GM19099 (cell line): ENCODE measurements around the gene EPN1.

Source experiments
- POLR2A ChIP-seq: IDR thresholded peaks from 3 replicates; pipeline ENCODE4 v1.6.1; 2011; ENCODE audit warnings: low read depth; ENCODE audit not compliant: insufficient read length; ENCODE audit errors: extremely low read depth

The EPN1 gene

DNA sequence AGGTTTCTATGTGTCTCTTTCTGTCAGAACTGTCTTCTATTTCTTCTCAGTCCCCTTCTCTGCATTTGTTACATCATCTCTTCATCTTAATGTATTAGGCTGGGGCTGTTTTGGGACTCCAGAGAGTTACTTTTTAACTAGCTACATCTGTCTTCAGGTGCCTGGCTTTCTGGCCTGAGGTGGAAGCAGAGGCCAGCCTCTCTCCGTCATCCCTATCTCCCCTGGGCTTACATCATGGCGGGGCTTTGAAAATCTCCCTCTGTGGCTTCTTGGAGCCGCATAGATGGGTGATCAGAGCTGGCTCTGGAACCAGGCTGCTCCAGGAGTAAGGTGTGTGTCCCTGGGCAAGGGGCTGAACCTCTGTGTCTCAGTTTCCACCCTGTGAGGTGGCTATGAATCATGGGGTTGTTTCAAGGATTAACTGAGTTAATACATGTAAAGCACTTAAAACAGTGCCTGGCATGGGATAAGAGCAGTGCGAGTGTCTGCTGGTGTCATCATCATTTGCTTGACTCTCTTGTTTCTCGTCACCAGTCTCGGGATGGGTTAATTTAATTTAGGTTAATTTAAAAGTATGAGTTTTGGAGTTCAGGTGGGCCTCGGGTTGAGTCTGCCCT, 2.0 kb downstream of the EPN1 start:
- TF ChIP-seq POLR2A = peak; percentile 35

DNA sequence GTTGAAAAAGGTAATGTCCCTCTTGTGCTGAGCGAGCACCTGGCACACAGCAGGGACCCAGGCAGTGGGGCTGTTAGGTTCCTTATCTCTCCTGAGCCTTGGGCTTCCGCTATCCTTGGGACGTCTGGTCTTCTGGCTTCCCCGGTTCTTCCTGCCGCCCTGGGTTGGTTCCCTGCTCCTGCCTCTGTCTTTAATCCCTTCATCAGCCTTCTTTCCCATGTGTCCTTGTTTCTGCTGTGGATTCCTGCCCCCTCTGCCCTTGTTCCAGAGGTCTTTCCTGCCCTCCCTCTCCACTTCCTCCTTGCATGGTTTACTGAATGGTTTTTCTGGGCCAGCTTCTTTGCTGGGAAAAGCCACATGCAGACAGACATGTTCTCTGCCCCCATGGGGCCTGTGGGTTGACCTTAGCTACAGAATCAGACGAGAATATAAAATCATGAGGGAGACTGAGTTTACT, 2.6 kb downstream of the EPN1 start:
- no peak for TF ChIP-seq POLR2A

DNA sequence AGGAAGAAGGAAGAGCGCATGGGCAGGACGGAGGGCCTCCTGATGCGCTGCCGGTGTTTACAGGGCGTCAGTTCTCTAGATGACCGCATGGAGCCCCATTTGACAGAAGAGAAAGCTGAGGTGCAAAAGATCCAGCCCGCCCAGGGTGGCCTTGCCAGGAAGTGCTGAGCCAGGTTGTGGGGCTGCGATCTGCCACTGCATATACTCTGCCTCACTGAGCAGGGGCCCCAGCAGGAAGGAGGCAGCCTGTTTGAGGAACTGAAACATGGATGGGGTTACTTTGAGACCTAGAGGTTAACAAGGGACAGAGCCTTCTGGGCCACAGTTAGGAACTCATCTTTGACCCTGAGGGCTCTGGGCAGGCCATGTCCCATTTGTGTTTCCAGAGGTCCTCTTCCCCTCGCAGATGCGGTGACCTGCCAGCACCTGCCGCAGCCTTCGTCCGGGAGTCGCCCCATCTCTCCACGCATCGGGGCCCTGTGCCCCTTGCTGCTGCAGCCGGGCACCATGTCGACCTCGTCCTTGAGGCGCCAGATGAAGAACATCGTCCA, 3.2 kb downstream of the EPN1 start:
- peak; percentile 52 for TF ChIP-seq POLR2A

DNA sequence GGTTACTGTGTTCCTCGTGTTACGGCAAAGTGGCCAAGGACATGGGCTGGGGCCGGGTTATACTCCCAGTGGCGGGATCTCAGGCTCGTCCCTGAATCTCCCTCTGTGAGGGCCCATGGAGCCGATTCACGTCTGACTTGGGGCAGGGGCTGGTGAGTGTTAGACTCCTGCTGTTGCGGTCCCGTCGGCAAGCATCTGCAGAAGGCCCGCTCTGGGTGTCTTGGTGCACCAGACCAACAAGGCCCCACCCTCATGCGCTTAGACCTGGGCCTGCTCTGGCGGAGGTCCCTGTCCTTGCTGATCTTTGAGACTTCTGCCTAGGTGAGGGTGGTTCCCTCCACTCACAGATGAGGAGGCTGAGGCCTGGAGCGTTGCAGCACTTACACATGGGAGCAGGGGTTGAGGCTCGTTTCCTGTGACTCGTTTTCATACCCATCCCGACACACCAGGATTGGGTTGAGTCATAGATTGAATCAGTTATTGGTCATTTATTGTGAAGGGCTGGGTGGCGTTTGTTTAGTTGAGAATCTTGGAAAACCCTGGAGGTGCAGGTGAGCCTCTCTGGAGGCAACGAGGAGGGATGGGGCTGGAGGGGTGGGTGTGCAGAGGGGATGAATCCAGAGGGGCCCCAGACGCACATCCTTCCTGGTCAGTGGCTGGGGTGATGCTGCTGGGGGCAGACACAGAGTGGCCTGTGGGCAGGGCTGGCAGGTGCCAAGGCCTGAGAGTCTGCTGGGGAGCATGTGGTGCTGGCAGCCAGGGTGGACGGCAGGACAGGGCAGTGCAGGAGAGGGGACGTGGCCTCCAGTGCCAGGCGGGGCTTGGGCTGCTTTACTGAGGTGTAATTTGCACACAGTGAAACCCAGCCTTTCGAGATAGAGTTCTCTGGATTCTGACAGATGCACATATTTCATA, 4.6 kb downstream of the EPN1 start:
- TF ChIP-seq POLR2A = no peak

DNA sequence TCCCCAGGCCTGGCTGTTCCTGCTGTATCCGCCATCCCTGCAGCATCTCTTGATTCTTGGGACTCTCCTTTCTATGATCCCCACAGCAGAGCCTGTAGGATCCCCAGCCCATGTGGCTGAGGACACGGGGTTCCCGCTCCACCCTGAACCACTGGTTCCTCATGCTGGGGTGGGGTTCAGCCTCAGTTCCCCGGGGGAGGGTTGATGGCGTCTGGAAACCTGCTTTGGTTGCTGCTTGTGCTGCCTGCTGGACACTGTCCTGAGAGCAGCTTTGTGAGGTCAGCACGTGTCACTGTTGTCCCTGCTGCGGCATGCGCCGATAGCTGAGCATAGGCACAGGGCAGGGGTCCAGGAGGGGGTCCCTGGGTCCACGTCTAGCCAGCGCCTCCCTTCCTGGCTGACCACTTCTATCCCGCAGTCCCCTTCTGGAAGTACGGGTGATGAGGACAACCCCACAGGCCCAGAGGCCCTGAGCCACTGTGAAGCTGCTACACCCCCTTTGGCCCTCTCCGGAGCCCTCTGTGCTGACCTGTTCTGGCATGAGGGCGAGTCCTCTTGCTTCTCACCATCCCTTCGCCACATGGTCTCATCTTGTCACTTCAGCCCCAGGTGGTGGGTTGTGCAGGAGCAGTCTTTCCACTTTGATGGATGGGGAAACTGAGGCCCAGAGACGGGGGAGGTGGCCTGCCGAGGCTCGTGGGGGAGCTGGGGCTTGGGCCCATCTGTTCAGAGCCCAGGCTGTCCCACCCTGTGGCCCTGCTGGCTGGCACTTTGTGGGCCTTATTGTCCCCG, 5.5 kb downstream of the EPN1 start:
- no peak for TF ChIP-seq POLR2A

DNA sequence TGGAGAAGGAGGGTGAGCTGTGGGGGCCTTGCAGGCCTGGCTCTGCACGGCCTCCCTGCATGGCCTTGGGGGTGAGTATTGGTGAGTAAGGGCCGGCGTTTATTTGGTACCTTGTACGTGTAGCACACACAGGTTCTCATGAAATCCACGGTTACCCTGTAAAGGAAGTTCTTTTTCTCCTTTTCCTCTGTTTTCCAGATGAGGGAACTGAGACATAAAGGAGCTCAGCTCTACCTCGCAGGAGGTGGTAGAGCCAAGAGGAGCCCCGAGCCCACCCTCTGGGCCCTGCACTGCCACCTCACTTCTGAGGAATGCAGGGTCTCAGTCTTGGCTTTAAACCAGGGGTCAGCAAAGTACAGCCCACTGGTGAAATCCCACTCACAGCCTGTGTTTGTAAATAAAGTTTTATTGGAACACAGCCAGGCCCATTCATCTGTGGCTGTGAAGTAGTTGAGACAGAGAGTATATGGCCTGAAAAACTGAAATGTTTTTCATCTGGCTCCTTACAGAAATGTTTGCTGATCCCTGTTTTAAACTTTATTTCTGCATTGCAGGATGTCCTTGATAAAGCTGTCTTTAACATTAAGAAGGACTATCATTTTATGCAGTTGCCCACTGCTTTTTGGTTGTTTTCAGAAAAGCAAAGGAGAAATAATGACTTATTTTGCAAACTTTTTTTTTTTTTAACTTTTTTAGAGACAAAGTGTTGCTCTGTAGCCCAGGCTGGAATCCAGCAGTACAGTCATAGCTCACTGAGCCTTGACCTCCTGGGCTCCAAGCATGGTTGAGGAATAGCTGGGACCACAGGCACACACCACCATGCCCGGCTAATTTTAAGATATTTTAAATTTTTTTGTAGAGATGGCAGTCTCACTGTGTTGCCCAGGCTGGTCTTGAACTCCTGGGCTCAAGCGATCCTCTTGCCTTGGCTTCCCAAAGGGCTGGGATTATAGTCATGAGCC, 6.4 kb downstream of the EPN1 start:
- no peak for TF ChIP-seq POLR2A

DNA sequence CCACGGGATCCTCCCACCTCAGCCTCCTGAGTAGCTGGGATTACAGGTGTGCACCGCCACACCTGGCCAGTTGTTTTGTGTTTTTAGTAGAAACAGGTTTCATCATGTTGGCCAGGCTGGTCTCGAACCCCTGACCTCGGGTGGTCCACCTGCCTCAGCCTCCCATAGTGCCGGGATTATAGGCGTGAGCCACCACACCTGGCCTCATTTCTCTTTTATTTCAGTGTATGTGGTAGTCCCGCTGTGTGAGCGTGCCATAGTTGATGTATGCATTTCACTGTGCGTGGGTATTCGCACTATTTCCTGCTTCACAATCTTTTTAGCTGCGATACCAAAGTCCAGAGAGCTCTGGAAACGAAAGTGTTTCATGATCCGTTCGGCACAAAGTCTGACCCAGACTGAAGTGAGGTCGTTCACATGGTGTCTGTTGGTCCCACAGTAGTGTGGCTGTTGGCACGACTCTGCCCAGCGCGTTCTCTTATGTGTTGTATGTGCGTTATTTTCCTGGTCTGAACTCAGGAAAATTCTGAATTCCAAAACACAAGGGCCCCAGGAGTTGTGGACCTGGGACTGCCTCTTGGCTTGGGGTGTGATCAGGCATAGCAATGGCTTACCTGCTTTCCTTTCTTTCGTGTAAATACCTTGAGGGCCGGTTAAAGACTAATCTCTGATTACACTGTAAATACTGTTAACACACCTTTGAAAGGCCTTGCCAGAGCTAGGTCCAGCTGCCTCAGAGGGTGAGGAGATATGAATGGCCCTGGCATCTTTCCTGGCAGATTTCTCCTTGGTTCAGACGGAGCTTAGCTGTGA, 8.6 kb downstream of the EPN1 start:
- TF ChIP-seq POLR2A = no peak

DNA sequence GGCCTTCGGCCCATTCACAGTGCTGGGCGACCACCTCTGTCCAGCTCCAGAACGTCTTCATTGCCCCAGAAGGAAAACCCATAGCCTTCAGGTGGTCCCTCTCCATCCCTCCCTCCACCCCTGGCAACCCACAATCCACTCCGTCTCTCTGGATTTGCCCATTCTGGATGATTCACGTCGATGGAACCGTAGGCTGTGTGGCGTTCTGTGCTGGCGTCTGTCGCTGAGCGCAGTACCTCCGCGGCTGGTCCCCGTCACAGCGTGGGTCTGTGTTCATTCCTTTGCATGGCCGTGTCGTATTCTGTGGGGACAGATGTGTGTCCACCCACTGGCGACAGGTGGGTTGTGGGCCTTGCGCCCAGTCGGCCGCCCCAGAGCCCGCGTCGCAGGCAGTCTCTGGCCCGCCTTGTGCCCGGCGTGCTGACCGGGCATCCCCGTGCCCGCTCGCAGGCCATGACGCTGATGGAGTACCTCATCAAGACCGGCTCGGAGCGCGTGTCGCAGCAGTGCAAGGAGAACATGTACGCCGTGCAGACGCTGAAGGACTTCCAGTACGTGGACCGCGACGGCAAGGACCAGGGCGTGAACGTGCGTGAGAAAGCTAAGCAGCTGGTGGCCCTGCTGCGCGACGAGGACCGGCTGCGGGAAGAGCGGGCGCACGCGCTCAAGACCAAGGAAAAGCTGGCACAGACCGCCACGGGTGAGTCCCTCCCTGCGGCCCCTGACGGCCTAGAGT, 10.1 kb downstream of the EPN1 start:
- TF ChIP-seq POLR2A = no peak

DNA sequence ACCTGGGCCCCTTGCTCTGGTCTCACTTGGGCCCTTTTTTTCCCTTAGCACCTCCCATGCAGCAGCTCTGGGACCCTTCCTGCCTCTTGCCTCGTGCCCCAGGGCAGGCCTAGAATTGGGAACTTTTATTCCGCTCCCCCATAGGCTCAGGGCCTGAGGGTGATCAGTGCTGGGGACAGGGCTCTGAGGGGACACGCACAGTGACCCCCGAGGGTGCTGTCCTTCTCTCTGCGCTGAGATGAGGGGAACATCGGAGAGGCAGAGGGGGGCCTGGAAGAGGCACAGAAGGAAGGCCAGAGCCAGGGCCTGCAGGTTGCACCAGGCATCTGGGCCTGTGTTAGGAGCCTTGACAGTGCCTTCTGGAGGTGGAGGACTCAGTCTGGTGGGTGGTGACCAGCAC, 10.8 kb downstream of the EPN1 start:
- TF ChIP-seq POLR2A = no peak

DNA sequence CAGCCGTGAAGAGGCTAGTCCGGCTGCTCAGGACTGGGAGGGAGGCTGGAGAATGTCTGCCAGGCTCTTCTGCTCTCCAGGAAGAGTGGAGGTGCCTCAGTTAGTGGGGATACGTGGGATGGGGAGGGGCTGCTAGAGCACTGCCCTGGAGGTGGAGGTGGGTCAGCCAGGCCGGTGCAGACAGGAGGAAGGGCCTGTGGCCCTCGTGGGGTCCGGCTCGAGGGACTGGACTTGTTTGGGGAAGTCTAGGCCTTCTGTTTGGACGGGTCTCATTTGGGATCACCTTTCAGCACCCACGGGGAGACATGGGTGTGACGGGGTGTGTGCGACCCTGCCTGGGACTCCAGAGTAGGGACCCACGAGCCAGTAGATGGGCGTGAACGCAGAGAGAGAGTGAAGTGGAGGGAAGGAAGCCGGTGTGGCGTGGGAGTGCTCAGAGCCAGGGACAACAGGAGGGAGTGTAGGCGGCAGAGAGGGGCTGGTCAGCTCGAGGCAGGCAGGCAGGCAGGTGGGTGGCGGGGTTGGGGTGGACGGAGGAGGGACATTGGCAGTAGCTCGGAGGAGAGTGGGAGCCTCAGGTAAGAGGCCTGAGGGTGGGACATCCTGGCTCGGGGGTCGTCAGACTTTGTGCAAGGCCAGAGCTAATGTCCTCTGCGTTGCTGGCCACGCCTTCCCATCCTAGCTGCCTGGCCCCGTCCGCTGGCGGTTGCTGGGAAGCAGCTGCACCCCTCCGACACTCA, 11.5 kb downstream of the EPN1 start:
- no peak for TF ChIP-seq POLR2A

DNA sequence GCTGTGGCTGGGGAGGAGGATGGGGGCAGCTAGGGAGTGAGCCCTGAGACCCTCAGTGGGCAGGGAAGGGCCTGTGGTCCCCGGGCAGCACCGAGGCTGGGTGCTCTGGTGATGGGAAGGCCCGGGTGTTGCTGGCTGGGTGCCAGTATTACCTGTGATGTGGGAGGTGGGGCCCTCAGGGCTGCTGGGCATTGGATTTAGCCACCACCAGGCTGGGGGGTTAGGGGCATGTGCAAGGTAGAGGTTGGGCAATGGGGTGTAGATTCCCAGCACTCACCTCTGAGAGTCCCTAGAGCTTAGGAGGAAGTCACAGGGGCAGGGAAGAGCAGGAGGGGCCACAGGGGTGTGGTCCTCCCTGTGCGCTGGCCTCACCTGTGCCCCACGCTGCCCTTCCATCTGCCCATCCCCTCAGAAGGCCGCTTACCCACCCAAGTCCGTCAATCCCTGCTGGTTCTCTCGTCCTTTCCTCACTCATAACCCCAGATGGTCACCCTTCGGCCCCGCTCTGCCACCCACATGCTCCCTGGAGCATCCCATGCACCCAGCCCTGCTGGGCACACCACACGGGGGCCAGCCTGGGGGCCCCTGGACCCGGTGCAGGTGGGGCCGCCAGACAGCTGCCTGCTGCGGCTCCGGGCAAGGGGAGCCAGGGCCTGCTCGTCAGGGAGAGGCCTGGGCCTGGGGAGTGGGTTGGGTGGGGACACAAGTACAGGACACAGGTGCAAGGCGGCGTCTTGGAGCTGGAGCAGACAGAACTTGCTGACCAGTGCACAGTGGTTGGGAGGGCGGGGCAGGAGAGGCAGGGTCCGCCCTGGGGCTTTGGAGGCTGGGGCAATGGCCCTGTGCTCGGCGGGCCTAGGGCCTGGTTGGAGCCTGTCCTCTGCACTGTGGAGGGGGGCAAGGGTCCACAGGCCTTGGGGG, 12.5 kb downstream of the EPN1 start:
- TF ChIP-seq POLR2A = no peak
